Amniotic stem cell (primary cell): ENCODE results near the gene CNTNAP2.

ENCODE experiments used
- DNase-seq: peaks from one replicate; lab custom pipeline; 2025; lab: John Stamatoyannopoulos, UW

Gene CNTNAP2

GRCh38 chr7:146116521-146117222, at the start of gene CNTNAP2:
Gene CNTNAP2 (plus strand): TSS chr7:146116801. CDS start chr7:146116877, 76 bp downstream.
- DNase-seq: peak; percentile 46

GRCh38 chr7:146067880-146068279, 48.7 kb upstream of the CNTNAP2 start:
- DNase-seq: no peak

GRCh38 chr7:146074195-146074765, 42.3 kb upstream of the CNTNAP2 start:
- DNase-seq: no peak

GRCh38 chr7:146076344-146076743, 40.3 kb upstream of the CNTNAP2 start:
- DNase-seq: no peak

GRCh38 chr7:146084086-146084485, 32.5 kb upstream of the CNTNAP2 start:
- DNase-seq: no peak

DNA sequence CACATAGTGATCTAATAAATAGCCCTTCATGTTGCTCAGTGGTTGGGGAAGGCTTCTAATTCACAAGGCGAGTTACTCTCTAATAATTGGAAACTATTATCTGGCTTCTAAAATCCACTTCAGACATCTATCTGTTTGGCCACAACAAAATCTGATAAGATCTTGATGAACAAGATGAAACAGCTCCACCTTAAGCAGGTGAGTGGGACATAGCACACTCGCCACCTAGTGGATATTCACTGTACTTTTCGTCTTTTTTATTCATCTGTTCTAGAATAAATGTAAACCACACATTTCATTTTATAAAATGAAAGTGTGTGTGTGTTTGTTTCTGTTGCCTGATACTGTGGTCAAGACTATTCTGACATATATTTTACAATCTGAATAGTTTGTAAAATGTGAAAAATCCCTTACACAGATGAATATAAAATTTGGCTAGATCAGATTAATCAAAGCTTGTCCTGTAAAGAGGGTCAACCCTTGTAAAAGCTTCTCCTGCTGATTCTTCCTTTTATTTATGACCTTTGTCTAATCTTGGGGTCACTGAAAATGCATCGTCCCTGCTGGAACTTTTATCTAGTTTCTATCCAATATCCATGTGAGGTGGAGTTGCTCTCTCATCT, 26.5 kb upstream of the CNTNAP2 start:
- DNase-seq: no peak

DNA sequence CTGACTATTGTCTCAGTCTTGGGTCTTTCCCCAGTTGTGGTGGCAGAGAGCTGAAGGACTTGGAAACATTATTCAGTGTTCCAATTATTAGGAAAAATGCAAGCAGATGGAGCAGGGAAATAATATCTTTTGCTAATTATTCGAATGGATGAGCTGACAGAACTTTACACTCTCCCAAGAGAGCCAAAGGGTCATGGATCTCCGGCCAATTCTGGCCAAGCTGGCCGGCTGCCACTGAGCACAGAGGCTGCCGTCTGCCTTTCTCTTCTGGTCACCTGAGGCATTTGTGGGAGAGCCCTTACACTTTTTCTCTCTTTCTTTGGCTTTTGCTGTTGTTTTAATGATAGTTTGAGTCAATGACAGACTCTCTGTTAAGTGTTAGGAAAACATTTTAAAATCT, 22.2 kb upstream of the CNTNAP2 start:
- no peak for DNase-seq

DNA sequence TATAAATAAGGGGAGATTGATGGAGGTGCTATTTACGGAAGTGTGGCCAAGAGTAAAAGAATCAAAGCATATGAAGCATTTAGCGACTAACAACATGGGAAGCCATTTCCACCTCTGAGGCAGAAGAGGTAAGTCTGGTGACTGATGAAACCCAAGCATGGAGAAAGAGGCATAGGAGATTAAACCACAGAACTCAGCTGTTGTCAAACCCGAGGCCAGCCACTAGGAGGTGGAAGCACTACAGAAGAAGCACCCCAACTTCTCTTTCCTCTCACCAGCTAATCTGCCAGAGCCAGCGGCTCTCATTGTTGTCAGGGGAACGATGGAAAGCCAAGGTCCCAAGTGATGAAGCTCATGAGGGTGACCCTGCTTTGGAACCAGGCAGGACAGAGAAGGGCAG, 19.6 kb upstream of the CNTNAP2 start:
- no peak for DNase-seq

GRCh38 chr7:146106319-146106718, 10.3 kb upstream of the CNTNAP2 start:
- DNase-seq: no peak

DNA sequence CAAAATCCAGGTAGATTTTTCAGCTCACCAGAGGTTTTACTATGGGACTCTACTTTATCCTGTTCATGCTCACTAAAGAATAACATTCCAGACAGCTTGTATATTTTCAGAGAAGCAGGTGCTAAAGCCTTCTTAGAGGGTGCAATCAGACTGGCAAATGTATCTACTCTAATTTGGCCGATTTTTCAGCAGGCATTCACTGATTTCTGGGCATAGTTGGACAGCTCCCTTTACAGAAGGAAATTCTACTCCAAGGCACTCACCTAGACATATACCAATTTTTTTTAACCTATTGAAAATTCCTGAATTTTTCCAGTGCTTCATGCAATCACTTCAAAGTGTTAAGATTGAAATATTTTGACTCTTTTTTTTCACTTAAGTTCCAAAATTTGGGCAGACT, 3.8 kb upstream of the CNTNAP2 start:
- no peak for DNase-seq

- no peak for DNase-seq
Observed at GRCh38 chr7:146115548-146115850, 1.1 kb upstream of the CNTNAP2 start.

GRCh38 chr7:146115851-146116520, 615 bp upstream of the CNTNAP2 start:
- peak; percentile 46 for DNase-seq

- DNase-seq: no peak
Observed at GRCh38 chr7:146117576-146117975, 975 bp downstream of the CNTNAP2 start.

- no peak for DNase-seq
Observed at GRCh38 chr7:146119002-146119401, 2.4 kb downstream of the CNTNAP2 start.

GRCh38 chr7:146123715-146124114, 7.1 kb downstream of the CNTNAP2 start:
- DNase-seq: no peak

- DNase-seq: no peak
Observed at GRCh38 chr7:146126767-146127509, 10.3 kb downstream of the CNTNAP2 start.

DNA sequence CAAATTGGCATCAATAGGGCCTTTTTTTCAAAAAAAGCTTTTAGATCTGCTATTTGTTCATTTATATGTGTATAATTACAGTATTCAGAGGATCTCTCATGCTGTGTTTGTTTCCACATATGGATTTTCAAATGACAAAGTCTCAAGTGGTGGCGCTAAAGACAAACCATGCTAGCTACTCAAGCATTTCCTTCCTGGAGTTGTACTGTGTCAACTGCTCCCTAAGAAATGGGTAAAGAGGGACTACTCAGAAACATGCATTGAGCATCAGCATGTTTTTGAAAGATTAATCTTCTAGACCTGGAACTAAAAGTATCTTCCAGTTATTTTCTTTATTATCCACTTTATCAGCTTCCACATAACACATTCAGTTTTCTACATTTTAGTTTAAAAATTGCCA, 12.7 kb downstream of the CNTNAP2 start:
- DNase-seq: no peak

DNA sequence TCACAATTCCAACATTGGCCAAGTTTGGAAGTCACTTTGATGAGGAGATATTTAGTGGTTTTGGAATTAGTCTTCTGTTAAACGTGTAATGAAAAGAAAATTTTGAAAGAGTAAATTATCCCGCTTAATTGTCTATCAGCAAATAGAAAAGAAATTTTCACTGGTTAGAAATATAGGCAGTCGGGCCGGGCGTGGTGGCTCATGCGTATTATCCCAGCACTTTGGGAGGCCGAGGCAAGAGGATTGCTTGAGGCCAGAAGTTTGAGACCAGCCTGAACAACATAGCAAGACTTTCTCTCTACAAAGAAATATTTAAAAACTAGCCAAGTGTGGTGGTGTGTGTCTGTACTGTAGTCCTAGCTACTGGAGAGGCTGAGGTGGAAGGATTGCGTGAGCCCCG, 13.4 kb downstream of the CNTNAP2 start:
- DNase-seq: no peak

- DNase-seq: no peak
Observed at GRCh38 chr7:146131701-146132100, 15.1 kb downstream of the CNTNAP2 start.

DNA sequence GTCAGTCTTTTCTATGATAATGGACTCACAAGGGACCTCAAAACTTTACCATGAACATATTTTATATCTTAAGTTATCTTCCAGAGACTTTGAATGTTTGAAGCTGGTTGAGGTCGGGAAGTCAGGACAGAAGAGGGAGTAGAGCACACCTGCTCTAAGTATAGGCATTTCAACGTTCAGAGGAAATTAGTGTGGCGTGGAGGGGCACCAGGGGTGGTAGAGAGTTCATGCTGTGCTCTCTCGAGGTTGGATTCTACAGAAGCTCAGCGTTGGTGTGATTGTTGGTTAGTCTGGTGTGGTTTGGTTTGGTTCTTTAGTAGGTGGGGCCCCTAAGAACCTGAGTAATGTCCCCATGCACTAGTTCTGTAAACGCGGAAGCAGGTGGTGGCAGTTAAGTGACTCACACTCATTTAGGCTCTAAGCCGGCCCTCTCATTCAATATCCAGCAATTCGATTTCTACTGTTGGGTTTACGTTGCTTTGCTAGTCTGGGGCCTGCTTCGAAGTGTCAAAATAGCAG, 19.8 kb downstream of the CNTNAP2 start:
- DNase-seq: no peak

DNA sequence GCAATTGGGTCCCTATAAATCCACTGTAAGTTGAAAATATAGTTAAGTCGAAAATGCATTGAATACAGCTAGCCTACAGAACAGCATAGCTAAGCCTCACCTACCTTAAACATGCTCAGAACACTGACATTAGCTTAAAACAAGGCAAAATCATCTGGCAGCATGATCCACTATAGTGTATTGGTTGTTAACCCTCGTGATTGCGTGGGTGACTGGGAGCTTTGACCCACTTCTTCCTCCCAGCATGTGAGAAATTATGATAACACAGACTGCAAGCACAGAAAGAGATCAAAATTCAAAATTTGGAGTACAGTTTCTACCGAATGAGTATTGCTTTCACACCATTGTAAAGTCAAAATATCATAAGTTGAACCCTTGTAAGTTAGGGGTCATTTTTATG, 22.3 kb downstream of the CNTNAP2 start:
- no peak for DNase-seq

DNA sequence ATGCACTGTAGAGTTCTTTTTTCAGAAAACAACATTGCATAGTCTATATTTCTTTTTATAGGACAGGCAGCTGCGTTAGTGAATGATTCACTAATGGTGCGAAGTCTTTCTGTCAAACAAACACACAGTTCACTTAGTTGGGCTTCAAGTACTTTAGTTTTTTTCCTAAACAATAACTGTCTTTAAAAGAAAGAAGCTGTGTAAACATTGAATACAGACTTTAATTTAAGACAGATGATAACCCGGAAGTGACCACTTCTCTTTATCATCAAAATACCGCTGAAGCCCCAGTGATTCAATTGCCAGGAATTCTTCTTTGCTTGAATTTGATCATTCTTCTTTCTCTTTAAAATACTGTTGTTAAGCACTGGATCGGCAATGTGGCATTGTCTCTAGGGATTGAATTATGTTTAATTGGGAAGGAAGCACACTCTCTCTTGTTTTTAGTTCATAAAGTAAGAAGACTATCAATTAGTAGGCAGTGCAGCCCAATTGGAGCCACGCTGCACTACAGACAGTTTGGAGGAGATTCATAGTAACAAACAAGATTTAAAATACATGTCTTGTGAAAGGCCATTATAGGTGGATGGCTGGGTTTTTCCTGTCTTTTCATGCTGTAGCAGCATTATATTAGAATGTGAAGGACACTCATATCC, 30.4 kb downstream of the CNTNAP2 start:
- DNase-seq: peak; percentile 70
